C4-2B (cell line): ENCODE measurements around the gene CUEDC1.

Experiments used
- H3K27ac ChIP-seq: fragments of 450-650 bp; 2 replicates; pipeline ENCODE4 v1.5.1; 2017
- CTCF ChIP-seq: fragments of 450-650 bp; conservative IDR thresholded peaks from 2 replicates; pipeline ENCODE4 v1.5.1; 2017; ENCODE audit warnings: mild to moderate bottlenecking
- ZFX ChIP-seq: fragments of 450-650 bp; IDR thresholded peaks from 2 replicates; pipeline ENCODE4 v1.6.1; 2017

The CUEDC1 gene

DNA sequence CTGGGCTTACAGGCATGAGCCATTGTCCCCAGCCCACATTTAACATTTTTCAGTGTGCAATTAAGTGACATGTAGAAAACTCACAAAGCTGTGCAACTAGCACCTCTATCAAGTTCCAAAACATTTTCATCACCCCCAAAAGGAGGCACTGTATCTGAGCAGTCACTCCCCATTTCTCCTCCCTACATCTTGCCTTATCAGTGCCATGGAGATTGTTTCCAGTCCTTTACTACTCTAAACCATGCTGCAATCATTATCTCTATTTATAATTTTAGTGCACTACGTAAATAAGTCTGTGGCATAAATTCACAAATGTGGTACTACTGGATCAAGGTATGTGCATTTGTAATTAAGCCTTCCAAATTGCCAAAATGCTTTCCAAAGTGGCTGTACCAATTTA, 112.9 kb downstream of the CUEDC1 start:
- TF ChIP-seq ZFX (no peak), CTCF (no peak)
- no peak overlapping the region for H3K27ac ChIP-seq

DNA sequence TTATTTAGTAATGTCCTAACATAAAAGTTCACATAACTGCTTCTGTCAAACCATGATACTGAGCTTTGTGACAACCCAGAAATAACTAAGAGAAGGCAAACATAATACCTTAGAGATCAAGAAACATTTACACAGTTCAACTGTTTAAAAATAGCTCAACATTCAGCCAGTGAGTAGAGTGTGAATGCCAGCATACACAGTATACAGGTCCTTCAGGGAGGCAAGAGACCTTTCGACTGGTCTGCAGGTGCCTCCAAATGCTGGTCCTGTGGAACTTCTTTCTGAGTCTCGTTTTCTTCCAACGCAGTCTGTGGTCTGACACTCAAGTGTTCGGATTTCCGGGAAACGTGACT, 115.7 kb downstream of the CUEDC1 start:
- H3K27ac ChIP-seq = no peak overlapping the region
- TF ChIP-seq CTCF = no peak
- TF ChIP-seq ZFX = no peak

DNA sequence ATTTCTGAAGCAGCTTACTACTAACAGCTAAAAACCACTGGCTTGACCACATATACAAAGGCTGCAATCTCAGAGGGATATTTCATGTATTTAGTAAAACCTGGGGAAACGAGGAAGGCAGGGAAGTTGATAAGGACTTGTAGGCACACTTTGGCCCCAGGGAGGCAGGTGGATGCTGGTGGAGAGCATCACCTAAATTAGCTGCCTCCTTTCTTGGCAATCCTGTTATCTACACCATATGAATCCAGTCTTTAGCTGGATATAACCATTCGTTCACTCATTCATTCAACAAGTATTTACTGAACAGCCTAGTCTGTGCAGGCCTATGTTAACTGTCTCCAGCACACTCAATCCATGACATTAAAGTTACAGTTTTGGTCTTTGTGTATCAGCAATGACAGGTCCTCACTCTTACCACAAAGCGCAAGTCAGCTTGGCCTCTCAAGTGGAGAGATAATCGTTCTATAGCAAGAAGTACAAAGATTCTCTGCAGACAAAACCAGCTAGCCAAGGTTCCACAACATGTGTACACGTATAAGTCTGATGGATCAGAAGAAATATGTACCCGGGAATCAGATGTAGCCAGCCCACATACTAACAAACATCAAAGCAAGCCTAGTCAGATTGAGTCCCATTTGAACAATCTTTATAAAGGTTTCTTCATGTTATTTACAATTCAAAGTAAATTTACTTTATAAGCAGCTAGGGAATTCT, 116.2 kb downstream of the CUEDC1 start:
- no peak overlapping the region for H3K27ac ChIP-seq
- TF ChIP-seq ZFX (no peak), CTCF (no peak)

- H3K27ac ChIP-seq = no peak overlapping the region
- TF ChIP-seq CTCF = no peak
- TF ChIP-seq ZFX = no peak
Measured at GRCh38 chr17:57838453-57838852, 116.8 kb downstream of the CUEDC1 start.

DNA sequence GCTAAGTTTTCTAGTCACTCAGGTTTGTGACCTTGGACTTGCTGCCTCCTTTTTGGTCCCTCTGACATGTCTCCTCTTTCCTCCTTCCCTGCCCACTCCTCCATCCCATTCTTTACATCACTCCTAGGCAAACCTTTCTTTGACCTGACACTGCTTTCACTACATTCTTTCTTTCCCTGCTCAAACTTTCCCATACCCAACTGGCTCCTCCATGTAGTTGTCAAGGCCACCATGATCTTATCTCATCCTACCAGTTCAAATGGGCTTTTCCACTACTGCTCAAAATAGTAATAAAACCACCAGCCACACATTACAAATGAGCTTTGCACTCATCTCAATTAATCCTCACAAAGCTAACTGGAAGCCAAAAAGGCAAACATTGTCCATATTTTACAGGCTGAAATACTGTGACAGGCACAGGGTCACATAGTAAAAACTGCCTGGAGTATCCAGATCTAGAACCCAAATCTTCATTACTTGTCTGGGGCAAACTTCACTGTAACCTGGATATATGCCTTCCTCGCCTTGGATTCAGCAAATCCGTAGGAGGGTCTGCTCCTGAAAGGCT, 119.8 kb downstream of the CUEDC1 start:
- TF ChIP-seq CTCF (no peak), ZFX (no peak)
- no peak overlapping the region for H3K27ac ChIP-seq

DNA sequence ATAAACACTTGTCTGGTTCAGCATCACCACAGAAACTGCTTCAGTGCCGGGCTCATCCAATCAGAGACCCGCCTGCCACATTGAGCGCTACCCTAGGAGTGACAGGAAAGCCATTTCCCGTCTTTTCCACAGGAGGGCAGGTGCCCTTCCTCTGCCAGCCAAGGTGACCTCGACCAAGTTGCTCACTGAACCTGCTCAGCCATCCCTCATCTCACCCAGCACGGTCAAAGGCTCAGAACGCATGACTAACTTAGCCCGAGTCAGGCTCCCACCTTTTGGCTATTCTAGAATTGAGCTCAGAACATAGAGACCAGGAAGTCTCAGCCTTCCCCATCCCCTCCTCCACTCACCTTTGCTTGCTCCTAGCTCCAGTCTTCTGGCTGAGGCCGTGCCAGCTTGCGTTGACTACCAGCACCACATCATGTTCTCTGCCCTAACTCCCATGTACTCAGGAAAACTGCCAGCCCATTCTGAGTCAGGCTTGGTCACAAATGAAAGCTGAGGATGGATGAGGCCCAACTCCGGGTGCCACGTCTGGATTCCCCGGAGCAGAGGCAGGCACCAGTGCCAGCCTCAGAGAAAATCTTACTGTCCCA, 121.0 kb downstream of the CUEDC1 start:
- TF ChIP-seq CTCF (no peak), ZFX (no peak)
- H3K27ac ChIP-seq = peak overlapping the region; percentile 10

GRCh38 chr17:57833179-57833939, 121.9 kb downstream of the CUEDC1 start:
- TF ChIP-seq CTCF (peak; percentile 97), ZFX (no peak)
- H3K27ac ChIP-seq = no peak overlapping the region
